Measurements from ENCODE around the gene SLC27A4.
"Not testable (repeated sequence)": the region's sequence is repeated elsewhere in the genome, so short reads cannot be mapped to it uniquely, and the experiment has no call there.

The SLC27A4 gene

GRCh38 chr9:128316421-128316820, 23.9 kb upstream of the SLC27A4 start:
- TF ChIP-seq GATA1 (IDR thresholded peaks at IDR 0.05; ENCODE audit: low read depth, low read length) (no peak), POLR2A (IDR thresholded peaks at IDR 0.05; ENCODE audit: low read length) (no peak)
- no peak for DNase-seq

DNA sequence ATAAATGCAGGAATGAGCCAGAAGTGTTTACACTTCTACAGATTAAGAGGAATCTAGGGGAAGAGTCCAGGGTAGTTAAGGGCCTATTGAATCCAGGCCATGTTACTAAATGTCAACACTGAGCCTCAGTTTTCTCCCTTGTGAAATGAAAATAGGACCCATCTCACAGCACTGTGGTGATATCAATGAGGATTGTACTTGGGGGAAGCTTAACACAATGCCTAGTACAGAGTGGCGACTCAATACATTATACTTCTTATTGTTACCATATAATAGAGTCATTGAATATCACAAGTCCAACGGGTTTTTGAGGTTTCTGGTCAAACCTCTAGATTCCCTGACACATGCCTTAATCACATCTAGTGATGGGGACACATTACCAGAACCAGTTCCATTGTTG, 22.7 kb upstream of the SLC27A4 start:
- TF ChIP-seq POLR2A (IDR thresholded peaks at IDR 0.05; ENCODE audit: low read length) = no peak
- no peak for TF ChIP-seq GATA1 (IDR thresholded peaks at IDR 0.05; ENCODE audit: low read depth, low read length)
- DNase-seq = no peak

DNA sequence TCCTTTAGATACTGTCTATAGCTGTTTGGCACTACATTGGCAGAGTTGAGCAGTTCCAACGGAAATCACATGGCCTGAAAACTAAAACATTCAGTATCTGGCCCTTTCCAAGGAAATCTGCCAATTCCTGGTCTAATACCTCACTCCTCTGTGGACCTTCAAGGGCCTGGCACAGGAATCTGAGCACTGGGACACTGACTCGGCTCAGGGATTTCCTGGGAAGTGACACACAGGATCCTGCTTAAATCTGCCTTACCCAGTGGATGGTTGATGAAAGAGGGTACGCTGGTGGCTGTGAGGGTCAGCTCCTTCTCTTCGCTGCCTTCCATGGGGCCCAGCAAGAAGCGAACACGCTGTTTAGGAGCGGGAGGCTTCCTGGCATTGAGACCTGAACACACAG, 19.0 kb upstream of the SLC27A4 start:
- no peak for TF ChIP-seq POLR2A (IDR thresholded peaks at IDR 0.05; ENCODE audit: low read length)
- no peak for TF ChIP-seq GATA1 (IDR thresholded peaks at IDR 0.05; ENCODE audit: low read depth, low read length)
- DNase-seq = no peak

GRCh38 chr9:128321879-128322403, 18.4 kb upstream of the SLC27A4 start:
- no peak for DNase-seq
- TF ChIP-seq POLR2A (IDR thresholded peaks at IDR 0.05; ENCODE audit: low read length) (no peak), GATA1 (IDR thresholded peaks at IDR 0.05; ENCODE audit: low read depth, low read length) (no peak)

- peak; percentile 97 to 98 for DNase-seq
- TF ChIP-seq GATA1 (IDR thresholded peaks at IDR 0.05; ENCODE audit: low read depth, low read length) = no peak
- peak; percentile 64 for TF ChIP-seq POLR2A (IDR thresholded peaks at IDR 0.05; ENCODE audit: low read length)
These were observed 17.7 kb upstream of the SLC27A4 start, which contains the start of the genes COQ4 and TRUB2 for GRCh38 chr9:128322404-128323211. Gene COQ4, plus strand, starts transcription at chr9:128322839. Its CDS starts 20 bp downstream, at chr9:128322859. Gene TRUB2, minus strand, starts transcription at chr9:128322447. Its CDS starts 39 bp downstream, at chr9:128322408.

GRCh38 chr9:128323212-128323730, 17.1 kb upstream of the SLC27A4 start:
- TF ChIP-seq GATA1 (IDR thresholded peaks at IDR 0.05; ENCODE audit: low read depth, low read length) = no peak
- TF ChIP-seq POLR2A (IDR thresholded peaks at IDR 0.05; ENCODE audit: low read length) = no peak
- no peak for DNase-seq

GRCh38 chr9:128323791-128324190, 16.5 kb upstream of the SLC27A4 start:
- TF ChIP-seq POLR2A (IDR thresholded peaks at IDR 0.05; ENCODE audit: low read length) = no peak
- TF ChIP-seq GATA1 (IDR thresholded peaks at IDR 0.05; ENCODE audit: low read depth, low read length) = no peak
- no peak for DNase-seq

DNA sequence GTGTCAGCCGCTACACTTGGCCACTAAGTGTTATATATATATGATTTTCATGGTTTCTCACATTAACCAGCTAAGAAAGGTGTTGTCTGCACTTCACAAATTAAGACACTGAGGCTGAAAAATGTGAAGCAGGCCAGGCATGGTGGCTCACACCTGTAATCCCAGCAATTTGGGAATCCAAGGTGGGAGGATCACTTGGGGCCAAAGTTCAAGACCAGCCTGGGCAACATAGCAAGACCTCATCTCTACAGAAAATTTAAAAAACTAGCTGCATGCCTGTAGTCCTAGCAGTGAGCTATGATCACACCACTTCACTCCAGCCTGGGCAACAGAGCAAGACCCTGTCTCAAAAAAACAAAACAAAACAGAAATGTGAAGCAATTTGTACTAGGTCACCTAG, 15.9 kb upstream of the SLC27A4 start:
- TF ChIP-seq GATA1 (IDR thresholded peaks at IDR 0.05; ENCODE audit: low read depth, low read length) (no peak), POLR2A (IDR thresholded peaks at IDR 0.05; ENCODE audit: low read length) (no peak)
- no peak for DNase-seq

DNA sequence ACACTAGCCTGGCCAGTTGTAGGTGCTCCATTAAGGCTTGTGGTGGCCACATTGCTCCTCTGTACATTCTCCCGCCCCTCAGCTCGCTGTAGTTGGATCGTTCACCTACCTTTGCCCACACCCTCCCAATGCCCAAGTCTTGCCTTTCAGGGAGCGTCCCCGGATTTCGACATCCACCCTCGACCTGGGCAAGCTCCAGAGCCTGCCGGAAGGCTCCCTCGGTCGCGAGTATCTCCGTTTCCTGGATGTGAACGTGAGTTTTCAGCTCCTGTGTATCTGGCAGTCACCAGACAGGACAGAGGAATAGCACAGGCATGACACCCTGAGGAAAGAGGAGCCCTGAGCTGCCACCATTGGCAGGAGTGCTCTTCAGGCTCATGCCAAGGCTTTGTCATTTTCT, 14.7 kb upstream of the SLC27A4 start:
- no peak for DNase-seq
- no peak for TF ChIP-seq GATA1 (IDR thresholded peaks at IDR 0.05; ENCODE audit: low read depth, low read length)
- no peak for TF ChIP-seq POLR2A (IDR thresholded peaks at IDR 0.05; ENCODE audit: low read length)

DNA sequence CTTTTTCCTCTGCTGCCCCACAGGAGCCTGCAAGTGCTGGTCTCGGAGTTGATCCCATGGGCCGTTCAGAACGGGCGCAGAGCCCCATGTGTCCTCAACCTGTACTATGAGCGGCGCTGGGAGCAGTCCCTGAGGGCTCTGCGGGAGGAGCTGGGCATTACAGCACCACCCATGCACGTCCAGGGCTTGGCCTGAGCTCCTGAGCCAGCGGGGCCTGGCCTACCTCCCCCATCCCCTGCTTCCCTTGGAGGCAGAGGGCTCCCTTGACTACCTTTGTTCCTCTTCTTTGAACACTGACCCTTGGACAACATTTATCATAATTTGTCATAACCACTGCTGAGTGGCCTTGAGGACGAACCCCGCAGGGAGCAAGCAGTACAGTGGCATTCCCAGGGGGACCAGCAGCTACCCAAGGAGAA, 6.9 kb upstream of the SLC27A4 start:
- no peak for DNase-seq
- TF ChIP-seq GATA1 (IDR thresholded peaks at IDR 0.05; ENCODE audit: low read depth, low read length) = no peak
- no peak for TF ChIP-seq POLR2A (IDR thresholded peaks at IDR 0.05; ENCODE audit: low read length)

- DNase-seq = no peak
- TF ChIP-seq POLR2A (IDR thresholded peaks at IDR 0.05; ENCODE audit: low read length) = no peak
These were observed 5.2 kb upstream of the SLC27A4 start for GRCh38 chr9:128335161-128335560.

DNA sequence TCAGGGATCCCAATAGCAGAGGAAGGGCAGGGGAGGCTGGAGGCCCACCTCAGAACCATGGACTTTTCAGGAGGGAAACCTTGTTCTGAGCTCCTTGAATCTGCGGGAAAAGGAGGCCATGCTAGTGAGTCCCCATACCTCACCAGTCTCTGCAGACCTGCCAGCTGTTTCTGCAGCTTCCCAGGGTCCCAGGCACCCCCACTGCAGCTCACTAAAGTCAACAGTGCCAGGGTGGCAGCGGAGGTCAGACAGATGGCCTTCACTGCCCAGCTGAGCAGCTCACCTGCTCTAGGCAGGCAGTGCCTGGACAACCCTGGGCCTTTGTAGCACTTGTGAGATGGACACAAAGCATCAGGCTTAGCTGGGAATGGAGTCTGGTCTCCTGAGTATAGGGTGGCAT, 4.4 kb upstream of the SLC27A4 start:
- no peak for DNase-seq
- no peak for TF ChIP-seq POLR2A (IDR thresholded peaks at IDR 0.05; ENCODE audit: low read length)
- no peak for TF ChIP-seq GATA1 (IDR thresholded peaks at IDR 0.05; ENCODE audit: low read depth, low read length)

DNA sequence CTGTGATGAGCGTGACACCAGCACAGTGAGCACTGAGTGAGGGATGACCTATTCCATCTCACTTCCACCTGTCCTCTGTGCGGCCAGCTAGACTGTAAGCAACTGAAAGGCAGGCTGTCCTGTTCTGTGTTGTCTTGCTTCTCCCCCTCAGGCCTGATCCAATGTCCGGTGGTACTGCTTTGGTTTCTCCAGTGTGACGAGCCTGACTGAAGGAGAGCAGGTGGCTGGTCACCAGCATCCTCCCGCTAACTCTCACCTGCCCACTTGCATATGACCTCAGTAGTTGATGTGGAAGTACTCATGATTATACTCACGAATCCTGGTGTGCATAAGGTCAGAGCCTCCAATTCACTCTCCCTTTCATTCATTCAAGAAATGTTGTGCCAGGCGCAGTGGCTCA, 2.4 kb upstream of the SLC27A4 start:
- no peak for DNase-seq
- TF ChIP-seq GATA1 (IDR thresholded peaks at IDR 0.05; ENCODE audit: low read depth, low read length) = no peak
- no peak for TF ChIP-seq POLR2A (IDR thresholded peaks at IDR 0.05; ENCODE audit: low read length)

GRCh38 chr9:128338852-128339614, 1.3 kb upstream of the SLC27A4 start:
- not testable (repeated sequence) for DNase-seq

Data from erythroblast (primary cell).